GM18505 (cell line): ENCODE measurements around the gene HERC5.
A peak's percentile ranks its signal among the peaks of the same experiment; 100 is the strongest.
"Not testable (repeated sequence)": the region's sequence is repeated elsewhere in the genome, so short reads cannot be mapped to it uniquely, and the experiment has no call there.

Source experiments
- ATAC-seq: cut with Tn5 transposase; IDR thresholded peaks from one replicate; pipeline ENCODE4 v1.9.1; 2021; ENCODE audit not compliant: unreplicated experiment
- POLR2A ChIP-seq: IDR thresholded peaks from 4 replicates; pipeline ENCODE4 v1.6.1; 2011; ENCODE audit warnings: borderline replicate concordance; ENCODE audit not compliant: insufficient read depth, insufficient read length; ENCODE audit errors: extremely low read depth

Gene HERC5

GRCh38 chr4:88456670-88457306 lies at the start of gene HERC5:
HERC5 (plus strand) TSS chr4:88457119; CDS start chr4:88457270, 151 bp downstream.
- ATAC-seq, result peak; percentile 95
- TF ChIP-seq POLR2A, result peak; percentile 67

- no peak for ATAC-seq
- TF ChIP-seq POLR2A, result no peak
Observed at GRCh38 chr4:88409206-88409605, 47.7 kb upstream of the HERC5 start.

GRCh38 chr4:88409789-88410188 lies 47.1 kb upstream of the HERC5 start:
- no peak for TF ChIP-seq POLR2A
- ATAC-seq, result no peak

- no peak for TF ChIP-seq POLR2A
- no peak for ATAC-seq
Observed at GRCh38 chr4:88411491-88412096, 45.3 kb upstream of the HERC5 start.

GRCh38 chr4:88413801-88414200 lies 43.1 kb upstream of the HERC5 start:
- no peak for ATAC-seq
- TF ChIP-seq POLR2A, result no peak

GRCh38 chr4:88414755-88415154 lies 42.2 kb upstream of the HERC5 start:
- no peak for TF ChIP-seq POLR2A
- ATAC-seq, result no peak

- ATAC-seq, result no peak
Observed at GRCh38 chr4:88415982-88416381, 40.9 kb upstream of the HERC5 start.

GRCh38 chr4:88418411-88418810 lies 38.5 kb upstream of the HERC5 start:
- no peak for TF ChIP-seq POLR2A
- ATAC-seq, result no peak

More at GRCh38 chr4:88415982-88416381, 40.9 kb upstream of the HERC5 start:
- TF ChIP-seq POLR2A, result no peak

GRCh38 chr4:88419874-88420273 lies 37.0 kb upstream of the HERC5 start:
- TF ChIP-seq POLR2A, result no peak
- no peak for ATAC-seq

- TF ChIP-seq POLR2A, result no peak
- no peak for ATAC-seq
Observed at GRCh38 chr4:88420844-88421243, 36.1 kb upstream of the HERC5 start.

GRCh38 chr4:88422403-88422802 lies 34.5 kb upstream of the HERC5 start:
- no peak for TF ChIP-seq POLR2A

GRCh38 chr4:88429401-88429800 lies 27.5 kb upstream of the HERC5 start:
- no peak for TF ChIP-seq POLR2A
- ATAC-seq, result no peak

More at GRCh38 chr4:88422403-88422802, 34.5 kb upstream of the HERC5 start:
- no peak for ATAC-seq

- no peak for ATAC-seq
- no peak for TF ChIP-seq POLR2A
Observed at GRCh38 chr4:88435987-88436693, 20.8 kb upstream of the HERC5 start.

GRCh38 chr4:88437873-88438272 lies 19.0 kb upstream of the HERC5 start:
- not testable (repeated sequence) for ATAC-seq
